ENCODE data around the gene PACS1.

PACS1 gene

DNA sequence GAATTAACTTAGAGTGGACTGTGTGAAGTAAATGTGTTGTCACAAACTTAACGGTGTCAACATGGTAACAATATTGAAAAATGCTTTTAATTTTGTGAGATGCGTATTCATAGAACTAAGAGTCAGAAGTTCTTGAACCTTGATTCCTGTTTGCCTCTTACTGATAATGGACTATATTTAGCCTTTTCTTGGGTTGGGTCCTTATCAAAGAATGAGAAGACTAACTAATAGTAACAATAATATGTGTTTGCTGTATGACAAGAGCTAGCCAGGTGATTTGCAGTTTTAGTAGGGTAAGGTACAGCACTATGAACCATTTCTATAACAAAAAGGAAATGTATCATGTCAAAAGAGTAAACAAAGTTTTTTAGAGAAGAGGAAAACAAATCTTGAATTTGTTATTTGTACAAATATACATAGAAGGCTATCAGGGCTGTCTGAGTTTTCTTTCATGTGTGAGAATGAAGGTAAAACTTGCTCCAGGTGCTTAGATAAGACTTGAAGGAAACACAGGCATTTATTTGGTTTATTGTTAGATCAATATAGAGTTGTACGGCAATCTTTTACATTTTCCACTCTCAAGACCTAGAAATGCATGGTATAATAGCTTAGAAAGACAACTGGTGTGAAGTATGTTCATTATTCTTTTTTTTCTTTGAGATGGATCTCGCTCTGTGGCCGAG, 74.1 kb downstream of the PACS1 start:
- DNase-seq = no peak

- DNase-seq = no peak
These were observed 76.0 kb downstream of the PACS1 start for GRCh38 chr11:66146074-66146473.

- no peak for DNase-seq
These were observed 76.9 kb downstream of the PACS1 start for GRCh38 chr11:66146940-66147339.

DNA sequence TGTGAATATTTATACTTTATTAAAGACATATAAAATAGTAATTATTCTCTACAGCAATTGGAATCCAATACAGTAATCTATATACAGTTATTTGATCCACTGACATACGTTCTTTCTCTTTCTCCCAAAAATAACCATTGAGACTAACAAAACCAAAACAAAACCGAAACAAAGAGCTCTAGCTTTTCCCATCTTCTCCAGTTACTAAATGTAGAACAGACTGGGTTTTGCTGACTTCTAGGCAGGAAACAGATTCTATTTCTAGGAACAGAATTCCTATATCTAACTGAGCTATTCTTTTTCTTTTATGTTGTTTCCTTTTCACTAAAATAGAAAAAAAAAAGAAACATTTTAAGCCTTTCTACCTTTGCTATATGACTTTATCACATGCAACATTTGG, 80.1 kb downstream of the PACS1 start:
- no peak for DNase-seq

GRCh38 chr11:66150725-66151124, 80.7 kb downstream of the PACS1 start:
- DNase-seq = no peak

DNA sequence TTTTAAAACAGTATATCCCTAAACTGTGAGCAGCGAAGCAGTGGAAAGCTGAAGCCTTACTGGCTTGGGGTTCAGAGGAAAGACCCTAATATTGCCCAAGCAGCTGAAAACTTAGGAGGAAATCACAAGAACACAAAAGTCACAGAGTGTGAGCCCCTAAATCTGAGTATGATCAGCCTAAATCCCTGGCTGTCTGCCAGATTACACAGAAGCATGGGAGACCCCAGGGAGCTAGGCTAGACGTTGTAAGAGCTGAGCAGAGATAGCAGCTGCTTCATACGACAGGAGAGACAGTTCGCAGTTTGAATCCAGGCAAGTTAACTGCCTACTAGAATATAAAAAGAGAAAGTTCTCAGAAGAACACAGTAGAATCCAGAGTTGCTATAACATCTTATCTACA, 81.2 kb downstream of the PACS1 start:
- peak; percentile 84 for DNase-seq

DNA sequence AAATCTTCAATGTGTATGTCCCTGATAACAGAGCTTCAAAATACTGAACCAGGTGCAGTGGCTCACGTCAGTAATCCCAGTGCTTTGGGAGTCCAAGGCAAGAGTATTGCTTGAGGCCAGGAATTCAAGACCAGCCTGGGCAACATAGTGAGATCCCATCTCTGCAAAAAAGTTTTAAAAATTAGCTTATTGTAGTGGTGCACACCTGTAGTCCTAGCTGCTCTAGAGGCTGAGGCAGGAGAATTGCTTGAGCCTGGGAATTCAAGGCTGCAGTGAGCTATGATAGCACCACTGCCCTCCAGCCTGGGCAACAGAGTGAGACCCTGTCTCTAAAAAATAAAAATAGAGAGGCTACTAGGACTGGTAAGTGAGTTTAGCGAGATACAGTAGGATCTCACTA, 84.0 kb downstream of the PACS1 start:
- DNase-seq = no peak

DNA sequence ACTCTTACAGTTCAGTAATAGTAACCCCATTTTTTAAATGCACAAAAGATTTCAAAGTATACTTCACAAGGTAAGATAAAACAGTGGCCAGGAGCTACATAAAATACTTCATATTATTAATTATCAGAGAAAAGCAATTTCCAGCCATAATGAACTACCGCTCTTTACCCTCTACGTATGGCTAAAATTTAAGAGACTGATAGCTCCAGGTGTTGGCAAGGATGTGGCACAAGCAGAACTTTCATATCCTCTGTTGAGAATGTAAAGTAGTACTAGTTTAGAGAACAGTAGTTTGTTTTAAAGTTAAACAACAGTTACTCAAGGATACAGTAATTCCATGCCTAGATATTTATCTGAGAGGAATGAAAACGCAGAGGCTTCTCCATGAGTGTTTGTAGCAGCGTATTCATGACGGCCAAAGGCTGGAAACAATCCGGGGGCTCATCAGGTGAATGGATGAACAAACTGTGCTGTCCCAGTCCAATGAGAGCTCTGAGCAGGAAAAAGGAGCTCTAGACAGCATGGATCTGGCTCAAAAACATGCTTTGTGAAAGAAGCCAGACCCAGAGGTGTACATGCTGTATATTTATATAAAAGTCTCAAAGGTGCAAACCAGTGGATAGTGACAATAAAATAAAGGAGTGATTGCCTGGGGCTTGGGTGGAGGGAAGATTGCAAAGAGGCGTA, 85.5 kb downstream of the PACS1 start:
- DNase-seq = no peak

- DNase-seq = no peak
These were observed 87.3 kb downstream of the PACS1 start for GRCh38 chr11:66157182-66157864.

DNA sequence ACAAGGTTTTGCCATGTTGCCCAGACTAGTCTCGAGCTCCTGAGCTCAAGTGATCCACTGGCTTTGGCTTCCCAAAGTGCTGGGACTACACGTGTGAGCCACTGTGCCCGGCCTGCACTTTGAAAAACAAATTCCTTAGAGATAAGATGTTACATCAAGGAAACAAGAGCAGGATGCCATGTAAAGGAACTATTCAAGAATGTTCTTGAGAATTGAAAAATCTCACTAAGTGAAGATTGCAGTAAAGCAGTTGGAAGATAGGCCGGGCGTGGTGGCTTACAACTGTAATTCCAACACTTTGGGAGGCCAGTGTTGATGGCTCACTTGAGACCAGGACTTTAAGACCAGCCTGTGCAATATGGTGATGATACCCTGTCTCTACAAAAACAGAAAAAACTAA, 88.1 kb downstream of the PACS1 start:
- DNase-seq = no peak

DNA sequence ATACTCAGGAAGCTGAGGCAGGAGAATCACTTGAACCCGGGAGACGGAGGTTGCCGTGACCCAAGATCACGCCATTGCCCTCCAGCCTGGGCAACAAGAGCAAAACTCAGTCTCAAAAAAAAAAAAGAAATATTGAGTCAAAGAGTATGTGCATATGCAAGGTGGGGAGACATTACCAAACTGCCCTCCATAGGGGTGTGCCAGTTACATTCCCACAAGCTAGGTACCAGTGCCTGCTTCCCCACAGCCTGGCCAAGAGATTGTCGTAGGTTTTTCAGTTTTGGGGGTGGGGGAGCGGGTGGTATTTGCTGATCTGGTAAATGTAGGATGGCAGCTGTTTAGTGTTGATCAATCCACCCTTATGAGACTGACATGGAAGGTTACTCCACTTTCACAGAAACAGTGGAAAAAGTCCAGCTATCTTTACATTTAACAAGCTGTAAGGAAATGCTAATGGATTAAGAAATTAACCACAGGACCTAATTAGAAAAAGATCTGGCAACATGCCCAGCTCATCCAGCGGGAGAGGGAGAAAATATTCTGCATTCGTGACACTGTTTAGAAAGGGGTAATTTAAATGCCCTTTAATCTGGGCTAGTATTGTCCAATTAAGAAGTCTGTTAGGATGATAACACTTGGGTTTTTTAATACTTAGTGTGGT, 89.4 kb downstream of the PACS1 start:
- peak; percentile 18 for DNase-seq

DNA sequence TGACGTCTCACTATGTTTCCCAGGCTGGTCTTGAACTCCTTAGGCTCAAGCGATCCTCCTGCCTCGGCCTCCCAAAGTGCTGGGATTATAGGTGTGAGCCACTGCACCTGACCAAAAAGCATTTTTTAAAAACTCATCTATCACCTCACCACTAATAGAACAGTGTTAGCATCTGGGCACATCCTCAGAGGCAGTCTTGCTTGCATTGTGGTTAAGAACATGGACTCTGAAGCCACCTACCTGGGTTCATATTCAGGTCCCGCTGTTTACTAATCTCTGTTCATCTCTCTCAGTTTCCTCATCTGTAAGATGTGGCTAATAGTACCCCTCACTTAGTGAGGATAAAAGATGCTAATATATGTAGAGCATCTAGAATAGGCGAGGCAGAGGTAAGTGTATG, 90.6 kb downstream of the PACS1 start:
- no peak for DNase-seq

DNA sequence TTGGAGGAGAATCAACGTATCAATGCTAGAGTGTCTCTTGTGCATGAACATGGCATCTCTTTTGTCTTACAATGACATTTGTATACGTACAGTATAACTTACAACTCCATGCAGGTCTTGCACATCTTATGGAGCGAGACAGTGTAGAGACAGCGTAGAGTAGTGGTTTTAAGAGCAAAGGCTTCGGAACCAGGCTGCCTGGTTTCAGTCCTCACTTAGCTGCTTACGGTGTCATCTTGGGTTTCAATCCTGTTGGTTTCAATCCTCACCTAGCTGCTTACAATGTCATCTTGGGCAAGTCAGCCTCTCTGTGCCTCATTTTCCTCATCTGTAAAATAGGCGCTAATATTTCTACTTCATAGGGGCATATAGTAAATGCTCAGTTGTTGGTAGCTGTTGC, 98.2 kb downstream of the PACS1 start:
- no peak for DNase-seq

GRCh38 chr11:66172146-66172545, 102.1 kb downstream of the PACS1 start:
- DNase-seq = no peak

DNA sequence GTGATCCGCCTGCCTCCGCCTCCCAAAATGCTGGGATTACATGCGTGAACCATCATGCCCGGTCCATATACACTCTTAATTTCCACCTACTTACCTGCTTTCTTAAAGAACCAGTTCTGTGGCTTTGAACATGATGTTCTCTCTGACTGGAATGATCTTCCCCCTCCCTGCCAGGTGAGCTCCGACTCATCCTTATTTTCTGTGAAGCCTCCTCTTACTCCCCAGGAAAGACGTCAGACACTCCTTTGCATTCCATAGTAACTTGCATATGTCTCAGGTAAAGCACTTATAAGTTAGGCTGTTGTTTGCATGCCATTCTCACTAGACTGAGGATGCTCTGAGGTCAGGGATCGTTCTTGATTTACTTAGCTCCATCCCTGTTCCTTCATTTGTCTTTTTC, 106.6 kb downstream of the PACS1 start:
- no peak for DNase-seq

GRCh38 chr11:66178183-66178582, 108.1 kb downstream of the PACS1 start:
- no peak for DNase-seq

- DNase-seq = no peak
These were observed 108.8 kb downstream of the PACS1 start for GRCh38 chr11:66178871-66179270.

- DNase-seq = no peak
These were observed 111.7 kb downstream of the PACS1 start for GRCh38 chr11:66181632-66182315.

- no peak for DNase-seq
These were observed 113.5 kb downstream of the PACS1 start for GRCh38 chr11:66183494-66184048.

DNA sequence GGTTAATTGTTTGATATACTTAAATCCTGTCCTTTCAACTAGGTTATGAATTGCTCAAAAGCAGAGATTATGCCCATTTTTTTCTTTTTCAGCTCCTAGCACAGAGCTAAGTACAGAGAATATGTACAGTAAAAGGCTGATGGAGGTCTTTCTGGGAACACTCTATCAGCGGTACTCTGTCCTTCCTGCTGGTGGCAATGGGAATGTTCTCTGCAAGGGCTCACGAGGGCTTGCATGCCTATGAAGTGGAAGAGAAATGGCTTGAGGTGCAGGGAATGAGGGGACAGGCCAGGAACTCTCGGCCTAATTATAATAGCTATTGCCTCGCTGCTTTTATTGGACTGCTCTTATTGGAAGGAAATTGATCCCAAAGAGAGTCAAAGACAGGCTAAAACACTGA, 114.7 kb downstream of the PACS1 start:
- no peak for DNase-seq

DNA sequence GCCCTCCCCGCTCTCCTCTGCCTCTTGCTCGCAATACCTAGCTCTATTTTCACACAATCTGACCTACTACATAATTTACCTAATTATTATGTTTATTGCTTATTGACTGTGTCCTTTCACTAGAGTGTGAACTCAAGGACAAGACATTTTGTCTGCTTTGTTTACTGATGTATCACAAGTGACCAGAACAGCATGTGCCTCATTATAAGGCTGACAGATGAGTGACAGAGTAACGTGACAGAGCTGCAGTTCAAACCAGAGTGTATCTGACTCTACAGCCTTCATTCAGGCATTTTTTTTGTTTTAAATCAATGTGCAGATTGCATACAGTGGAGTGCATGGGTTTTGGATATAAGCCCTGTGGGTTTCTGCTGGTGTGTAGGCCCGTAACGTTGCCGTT, 116.4 kb downstream of the PACS1 start:
- DNase-seq = no peak

DNA sequence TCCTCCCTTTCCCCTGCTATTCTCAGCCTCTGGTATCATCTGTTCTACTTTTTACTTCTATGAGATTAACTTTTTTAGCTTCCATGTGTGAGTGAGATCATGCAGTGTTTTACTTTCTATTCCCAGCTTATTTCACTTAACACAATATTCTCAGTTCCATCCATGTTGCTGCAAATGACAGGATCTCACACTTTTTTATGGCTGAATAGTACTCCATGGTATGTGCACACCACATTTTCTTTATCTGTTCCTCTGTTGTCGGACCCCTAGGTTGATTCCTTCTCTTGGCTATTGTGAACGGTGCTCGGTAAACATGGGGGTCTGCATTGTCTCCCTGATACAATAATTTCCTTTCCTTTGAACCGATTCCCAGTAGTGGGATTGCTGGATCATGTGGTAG, 117.4 kb downstream of the PACS1 start:
- no peak for DNase-seq

GRCh38 chr11:66188580-66188979, 118.5 kb downstream of the PACS1 start:
- DNase-seq = no peak

Measured in NCI-H2171 treated with DMSO at 0.1 percent for 48 hours (cell line).